ENCODE results near the gene FBXO36. TPM values are rescaled to one million over a fixed set of nuclear protein-coding genes. Genes with fewer than 3 reads are reported as not detected.

FBXO36 gene
- total and polyA plus RNA-seq, 2 of the 13 experiments (the other 11 are each of a cell fraction or from before 2014, with no cell fraction given) = 2.8 TPM

- TF ChIP-seq, protein P1, sequence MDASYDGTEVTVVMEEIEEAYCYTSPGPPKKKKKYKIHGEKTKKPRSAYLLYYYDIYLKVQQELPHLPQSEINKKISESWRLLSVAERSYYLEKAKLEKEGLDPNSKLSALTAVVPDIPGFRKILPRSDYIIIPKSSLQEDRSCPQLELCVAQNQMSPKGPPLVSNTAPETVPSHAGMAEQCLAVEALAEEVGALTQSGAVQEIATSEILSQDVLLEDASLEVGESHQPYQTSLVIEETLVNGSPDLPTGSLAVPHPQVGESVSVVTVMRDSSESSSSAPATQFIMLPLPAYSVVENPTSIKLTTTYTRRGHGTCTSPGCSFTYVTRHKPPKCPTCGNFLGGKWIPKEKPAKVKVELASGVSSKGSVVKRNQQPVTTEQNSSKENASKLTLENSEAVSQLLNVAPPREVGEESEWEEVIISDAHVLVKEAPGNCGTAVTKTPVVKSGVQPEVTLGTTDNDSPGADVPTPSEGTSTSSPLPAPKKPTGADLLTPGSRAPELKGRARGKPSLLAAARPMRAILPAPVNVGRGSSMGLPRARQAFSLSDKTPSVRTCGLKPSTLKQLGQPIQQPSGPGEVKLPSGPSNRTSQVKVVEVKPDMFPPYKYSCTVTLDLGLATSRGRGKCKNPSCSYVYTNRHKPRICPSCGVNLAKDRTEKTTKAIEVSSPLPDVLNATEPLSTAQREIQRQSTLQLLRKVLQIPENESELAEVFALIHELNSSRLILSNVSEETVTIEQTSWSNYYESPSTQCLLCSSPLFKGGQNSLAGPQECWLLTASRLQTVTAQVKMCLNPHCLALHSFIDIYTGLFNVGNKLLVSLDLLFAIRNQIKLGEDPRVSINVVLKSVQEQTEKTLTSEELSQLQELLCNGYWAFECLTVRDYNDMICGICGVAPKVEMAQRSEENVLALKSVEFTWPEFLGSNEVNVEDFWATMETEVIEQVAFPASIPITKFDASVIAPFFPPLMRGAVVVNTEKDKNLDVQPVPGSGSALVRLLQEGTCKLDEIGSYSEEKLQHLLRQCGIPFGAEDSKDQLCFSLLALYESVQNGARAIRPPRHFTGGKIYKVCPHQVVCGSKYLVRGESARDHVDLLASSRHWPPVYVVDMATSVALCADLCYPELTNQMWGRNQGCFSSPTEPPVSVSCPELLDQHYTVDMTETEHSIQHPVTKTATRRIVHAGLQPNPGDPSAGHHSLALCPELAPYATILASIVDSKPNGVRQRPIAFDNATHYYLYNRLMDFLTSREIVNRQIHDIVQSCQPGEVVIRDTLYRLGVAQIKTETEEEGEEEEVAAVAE (CRISPR knock-in tag; IDR thresholded peaks at IDR 0.05; ENCODE audit: borderline replicate concordance) = no peak
- TF ChIP-seq ZEB1 (IDR thresholded peaks at IDR 0.05; ENCODE audit: insufficient replicate concordance, low read depth) = no peak
- TF ChIP-seq TBP (CRISPR knock-in tag; IDR thresholded peaks at IDR 0.05) = no peak
- TF ChIP-seq, protein P2, sequence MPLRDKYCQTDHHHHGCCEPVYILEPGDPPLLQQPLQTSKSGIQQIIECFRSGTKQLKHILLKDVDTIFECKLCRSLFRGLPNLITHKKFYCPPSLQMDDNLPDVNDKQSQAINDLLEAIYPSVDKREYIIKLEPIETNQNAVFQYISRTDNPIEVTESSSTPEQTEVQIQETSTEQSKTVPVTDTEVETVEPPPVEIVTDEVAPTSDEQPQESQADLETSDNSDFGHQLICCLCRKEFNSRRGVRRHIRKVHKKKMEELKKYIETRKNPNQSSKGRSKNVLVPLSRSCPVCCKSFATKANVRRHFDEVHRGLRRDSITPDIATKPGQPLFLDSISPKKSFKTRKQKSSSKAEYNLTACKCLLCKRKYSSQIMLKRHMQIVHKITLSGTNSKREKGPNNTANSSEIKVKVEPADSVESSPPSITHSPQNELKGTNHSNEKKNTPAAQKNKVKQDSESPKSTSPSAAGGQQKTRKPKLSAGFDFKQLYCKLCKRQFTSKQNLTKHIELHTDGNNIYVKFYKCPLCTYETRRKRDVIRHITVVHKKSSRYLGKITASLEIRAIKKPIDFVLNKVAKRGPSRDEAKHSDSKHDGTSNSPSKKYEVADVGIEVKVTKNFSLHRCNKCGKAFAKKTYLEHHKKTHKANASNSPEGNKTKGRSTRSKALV (CRISPR knock-in tag; IDR thresholded peaks at IDR 0.05) = no peak
- peak; percentile 6; the same call in 1 of the 2 replicates for TF ChIP-seq HCFC1 (IDR thresholded peaks at IDR 0.05; ENCODE audit: low read depth, low read length)
- no peak for TF ChIP-seq ZBTB3 (CRISPR knock-in tag; IDR thresholded peaks at IDR 0.05; ENCODE audit: borderline replicate concordance, low read depth)
- TF ChIP-seq ZNF572 (CRISPR knock-in tag; IDR thresholded peaks at IDR 0.05) = 0 out of 2 replicates have a peak, but pooled peaks have one; percentile 21
- no peak for TF ChIP-seq SMARCE1 (IDR thresholded peaks at IDR 0.05; ENCODE audit: borderline replicate concordance)
- no peak for TF ChIP-seq ZNF883 (CRISPR knock-in tag; IDR thresholded peaks at IDR 0.05; ENCODE audit: not compliant biosample characterization)
- TF ChIP-seq ZC3H13 (CRISPR knock-in tag; IDR thresholded peaks at IDR 0.05) = no peak
- TF ChIP-seq, protein P3, sequence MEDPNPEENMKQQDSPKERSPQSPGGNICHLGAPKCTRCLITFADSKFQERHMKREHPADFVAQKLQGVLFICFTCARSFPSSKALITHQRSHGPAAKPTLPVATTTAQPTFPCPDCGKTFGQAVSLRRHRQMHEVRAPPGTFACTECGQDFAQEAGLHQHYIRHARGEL (CRISPR knock-in tag; IDR thresholded peaks at IDR 0.05) = no peak
- TF ChIP-seq, protein P4, sequence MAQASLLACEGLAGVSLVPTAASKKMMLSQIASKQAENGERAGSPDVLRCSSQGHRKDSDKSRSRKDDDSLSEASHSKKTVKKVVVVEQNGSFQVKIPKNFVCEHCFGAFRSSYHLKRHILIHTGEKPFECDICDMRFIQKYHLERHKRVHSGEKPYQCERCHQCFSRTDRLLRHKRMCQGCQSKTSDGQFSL (CRISPR knock-in tag; IDR thresholded peaks at IDR 0.05) = no peak
- TF ChIP-seq REST (IDR thresholded peaks at IDR 0.05; ENCODE audit: borderline replicate concordance in 1 of 2, low read depth in 1 of 2, low read length in 2 of 2) = no peak; a peak in 1 of 4 replicates
- TF ChIP-seq ZNF354B (CRISPR knock-in tag; IDR thresholded peaks at IDR 0.05) = 0 out of 2 replicates have a peak, but pooled peaks have one; percentile 53
- no peak for TF ChIP-seq NFIC (IDR thresholded peaks at IDR 0.05; ENCODE audit: low read length)
- TF ChIP-seq TBX2 (CRISPR knock-in tag; IDR thresholded peaks at IDR 0.05; ENCODE audit: borderline replicate concordance) = peak; percentile 49; the same call in 1 of the 2 replicates
- TF ChIP-seq ZNF841 (CRISPR knock-in tag; IDR thresholded peaks at IDR 0.05; ENCODE audit: borderline replicate concordance) = no peak
These were observed at the start of gene FBXO36 (continued) for GRCh38 chr2:229922449-229923386.

Measured in HepG2 (cell line).